Neural progenitor cell (in vitro differentiated cells): ENCODE data around the gene ATP5IF1.

Source experiments
- EZH2 ChIP-seq: fragments of 200-600 bp; sonication (generic); IDR thresholded peaks from 2 replicates; pipeline ENCODE4 v1.6.1; 2017; ENCODE audit warnings: antibody characterized with exemption, mild to moderate bottlenecking, moderate library complexity
- EZH2phosphoT487 ChIP-seq: fragments of 200-600 bp; sonication (generic); IDR thresholded peaks from 2 replicates; pipeline ENCODE4 v1.6.1; 2017; ENCODE audit warnings: antibody characterized with exemption
- TF ChIP-seq, protein P1 (sequence below): fragments of 200-600 bp; sonication (generic); IDR thresholded peaks from 2 replicates; pipeline ENCODE4 v1.5.1; 2017; ENCODE audit warnings: antibody characterized with exemption, mild to moderate bottlenecking

DNA sequence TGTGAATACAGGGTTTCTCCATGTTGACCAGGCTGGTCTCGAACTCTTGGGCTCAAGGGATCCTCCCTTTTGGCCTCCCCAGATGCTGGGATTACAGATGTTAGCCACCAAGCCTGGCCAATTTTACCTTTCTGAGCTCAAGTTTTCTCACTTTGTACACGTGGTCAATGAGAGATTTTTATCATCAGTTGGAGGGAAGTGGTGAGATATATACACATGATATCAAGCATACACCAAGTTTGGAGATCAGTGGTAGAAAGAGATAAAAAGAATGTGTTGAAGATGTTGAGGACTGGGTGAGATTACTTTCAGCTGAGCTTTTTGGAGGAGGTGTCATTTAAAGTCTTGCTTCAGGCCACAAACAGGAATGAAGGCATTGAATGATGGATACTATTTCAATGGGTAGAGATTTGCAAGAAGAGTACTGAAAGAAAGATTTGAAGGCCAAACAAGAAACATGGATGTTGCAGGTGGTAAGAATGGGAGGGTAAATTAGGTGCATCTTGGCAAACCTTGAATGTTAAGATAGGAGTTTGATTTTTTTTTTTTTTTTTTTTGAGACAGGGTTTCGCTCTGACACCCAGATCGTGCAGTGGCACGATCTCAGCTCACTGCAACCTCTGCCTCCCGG lies 20.4 kb downstream of the ATP5IF1 start:
- TF ChIP-seq, protein P1, sequence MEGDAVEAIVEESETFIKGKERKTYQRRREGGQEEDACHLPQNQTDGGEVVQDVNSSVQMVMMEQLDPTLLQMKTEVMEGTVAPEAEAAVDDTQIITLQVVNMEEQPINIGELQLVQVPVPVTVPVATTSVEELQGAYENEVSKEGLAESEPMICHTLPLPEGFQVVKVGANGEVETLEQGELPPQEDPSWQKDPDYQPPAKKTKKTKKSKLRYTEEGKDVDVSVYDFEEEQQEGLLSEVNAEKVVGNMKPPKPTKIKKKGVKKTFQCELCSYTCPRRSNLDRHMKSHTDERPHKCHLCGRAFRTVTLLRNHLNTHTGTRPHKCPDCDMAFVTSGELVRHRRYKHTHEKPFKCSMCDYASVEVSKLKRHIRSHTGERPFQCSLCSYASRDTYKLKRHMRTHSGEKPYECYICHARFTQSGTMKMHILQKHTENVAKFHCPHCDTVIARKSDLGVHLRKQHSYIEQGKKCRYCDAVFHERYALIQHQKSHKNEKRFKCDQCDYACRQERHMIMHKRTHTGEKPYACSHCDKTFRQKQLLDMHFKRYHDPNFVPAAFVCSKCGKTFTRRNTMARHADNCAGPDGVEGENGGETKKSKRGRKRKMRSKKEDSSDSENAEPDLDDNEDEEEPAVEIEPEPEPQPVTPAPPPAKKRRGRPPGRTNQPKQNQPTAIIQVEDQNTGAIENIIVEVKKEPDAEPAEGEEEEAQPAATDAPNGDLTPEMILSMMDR = no peak
- TF ChIP-seq EZH2 (no peak), EZH2phosphoT487 (no peak)
